GM18519 (cell line): Measurements from ENCODE around the gene ZBTB39.
"Not testable (repeated sequence)": the region's sequence is repeated elsewhere in the genome, so short reads cannot be mapped to it uniquely, and the experiment has no call there.

ENCODE experiments used
- ATAC-seq: cut with Tn5 transposase; IDR thresholded peaks from one replicate; pipeline ENCODE4 v1.9.1; 2021; ENCODE audit warnings: mild to moderate bottlenecking, moderate library complexity; ENCODE audit not compliant: unreplicated experiment, low FRiP score

ZBTB39 gene

DNA sequence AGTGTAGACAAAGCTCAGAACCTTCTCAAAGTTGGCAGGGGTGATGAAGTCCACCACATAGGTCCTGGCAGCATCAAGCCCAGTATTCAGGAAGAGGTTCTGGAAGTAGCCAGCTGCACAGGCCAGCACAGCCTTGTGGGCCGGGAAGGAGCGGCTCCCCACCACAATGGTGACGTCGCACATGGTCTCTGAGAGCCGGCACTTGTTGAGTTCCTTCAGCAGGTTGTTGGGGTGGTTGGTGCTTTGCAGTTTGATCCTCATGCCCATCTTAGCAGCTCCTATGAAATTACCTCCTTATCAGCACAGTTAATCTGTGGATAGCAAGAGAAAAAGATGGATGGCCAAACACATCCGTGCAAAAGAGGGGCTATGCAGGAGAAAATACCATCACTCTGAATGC lies 1.7 kb downstream of the ZBTB39 start:
- ATAC-seq: no peak

DNA sequence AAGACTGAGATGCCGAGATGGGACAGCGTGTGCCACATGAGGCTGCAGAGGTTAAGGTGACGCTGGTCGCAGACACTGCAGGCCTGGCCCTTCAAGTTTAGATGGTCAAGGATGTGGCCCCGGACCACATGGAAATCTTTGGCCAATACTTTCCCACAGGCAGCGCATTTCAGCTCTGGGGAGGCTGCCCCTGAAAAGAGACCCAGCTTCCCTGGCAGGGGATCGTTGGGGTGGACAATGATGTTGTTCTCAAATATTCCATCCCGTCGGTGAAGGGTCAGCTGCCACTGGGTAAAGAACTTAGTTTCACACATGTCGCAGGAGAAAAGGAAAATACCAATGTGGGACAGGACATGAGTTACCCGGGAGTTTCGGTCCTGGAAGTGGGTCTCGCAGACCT lies 3.0 kb downstream of the ZBTB39 start:
- ATAC-seq: no peak

DNA sequence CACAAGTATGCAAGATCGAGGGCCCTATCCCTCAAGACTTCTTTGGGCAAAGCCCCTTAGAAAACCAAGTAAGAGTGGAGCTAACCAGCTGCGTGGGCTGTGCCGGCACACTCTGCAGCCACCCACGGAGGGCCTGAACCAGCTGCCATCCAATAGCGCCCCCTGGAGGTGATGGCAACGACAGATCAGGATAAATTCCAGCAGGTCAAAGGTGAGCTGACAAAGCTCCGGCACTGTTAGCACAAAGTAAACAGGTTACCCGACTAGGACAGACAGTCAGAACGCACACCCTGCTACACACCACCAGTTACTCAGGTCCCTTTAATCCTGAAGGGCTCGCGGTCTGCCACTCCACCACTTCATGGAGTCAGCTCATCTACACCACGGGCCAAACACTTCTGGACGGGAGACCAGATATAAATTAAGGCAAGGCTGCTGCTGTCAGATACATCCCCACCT lies 4.9 kb downstream of the ZBTB39 start:
- no peak for ATAC-seq

DNA sequence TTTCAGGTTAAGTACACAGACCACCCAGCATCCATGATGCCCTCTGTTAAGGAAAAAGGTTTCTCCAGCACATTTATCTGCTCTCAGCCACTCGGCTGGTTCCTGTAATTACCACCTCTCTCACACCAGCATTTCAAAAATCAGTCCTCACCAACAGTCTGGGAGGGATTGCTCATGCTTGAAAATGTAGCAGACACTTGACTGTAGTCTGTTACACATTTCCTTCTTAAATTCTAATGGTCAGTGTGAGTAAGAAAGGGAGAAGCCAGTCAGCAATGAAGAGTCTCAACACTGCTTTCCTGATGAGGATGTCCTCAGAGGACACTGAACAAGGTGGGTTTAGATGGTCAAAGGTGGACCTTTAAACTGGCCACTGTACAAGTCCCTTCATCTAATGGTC lies 6.0 kb downstream of the ZBTB39 start:
- no peak for ATAC-seq

DNA sequence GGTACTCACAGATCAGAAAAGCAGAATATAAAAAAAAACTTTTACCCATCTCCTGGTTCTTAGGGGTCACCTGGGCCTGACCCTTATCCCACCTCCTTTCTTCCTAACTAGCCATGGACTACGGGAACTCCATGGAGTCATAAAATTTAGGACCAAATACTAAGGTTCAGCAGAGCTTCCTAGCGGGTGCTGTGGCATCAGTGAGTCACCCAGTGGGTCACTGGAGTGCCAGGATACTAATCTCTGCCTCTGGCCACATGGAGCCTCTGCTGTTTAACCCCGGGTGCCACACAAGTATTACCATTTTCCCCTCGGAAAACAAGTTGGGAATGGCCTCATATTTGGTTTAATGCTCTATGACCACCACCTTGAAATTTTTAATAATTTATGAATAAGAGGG lies 6.9 kb downstream of the ZBTB39 start:
- ATAC-seq: no peak

DNA sequence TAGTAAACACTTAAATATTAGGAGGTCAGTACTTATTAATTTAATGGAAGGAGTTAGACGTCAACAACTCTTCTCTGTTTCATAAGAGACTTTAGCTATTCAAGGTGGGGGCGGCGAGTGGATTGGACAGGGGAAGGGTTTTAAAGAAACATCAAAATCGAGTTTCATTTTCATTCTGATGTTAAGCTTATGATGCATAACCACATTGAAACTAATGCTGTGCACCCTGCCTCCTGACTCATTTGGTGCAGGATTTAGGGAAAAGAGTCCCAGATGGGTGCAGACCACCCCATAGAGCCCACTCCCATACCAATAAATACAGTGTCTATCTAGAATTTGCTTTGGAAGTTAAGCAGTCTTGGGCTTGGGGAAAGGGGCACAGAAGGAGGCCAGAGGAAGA lies 7.4 kb downstream of the ZBTB39 start:
- ATAC-seq: no peak

DNA sequence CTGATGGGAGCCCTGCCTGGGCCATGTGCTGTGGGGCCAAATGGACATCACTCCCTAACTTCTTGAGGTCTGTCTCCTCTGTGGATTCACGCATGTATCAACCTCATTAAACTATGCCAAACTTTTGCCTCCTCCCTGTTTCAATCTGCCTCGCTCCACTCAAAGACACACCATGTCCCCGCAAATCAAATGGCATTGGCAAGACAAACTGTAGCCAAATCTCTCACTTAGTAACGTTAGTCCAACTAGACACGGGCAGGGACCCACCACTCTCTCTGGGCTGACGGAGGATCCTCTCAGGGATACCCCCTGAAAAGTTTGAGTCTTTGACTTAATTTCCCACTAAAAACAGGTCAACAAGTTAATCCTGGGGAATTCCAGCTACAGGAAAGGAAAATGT lies 8.0 kb downstream of the ZBTB39 start:
- no peak for ATAC-seq

DNA sequence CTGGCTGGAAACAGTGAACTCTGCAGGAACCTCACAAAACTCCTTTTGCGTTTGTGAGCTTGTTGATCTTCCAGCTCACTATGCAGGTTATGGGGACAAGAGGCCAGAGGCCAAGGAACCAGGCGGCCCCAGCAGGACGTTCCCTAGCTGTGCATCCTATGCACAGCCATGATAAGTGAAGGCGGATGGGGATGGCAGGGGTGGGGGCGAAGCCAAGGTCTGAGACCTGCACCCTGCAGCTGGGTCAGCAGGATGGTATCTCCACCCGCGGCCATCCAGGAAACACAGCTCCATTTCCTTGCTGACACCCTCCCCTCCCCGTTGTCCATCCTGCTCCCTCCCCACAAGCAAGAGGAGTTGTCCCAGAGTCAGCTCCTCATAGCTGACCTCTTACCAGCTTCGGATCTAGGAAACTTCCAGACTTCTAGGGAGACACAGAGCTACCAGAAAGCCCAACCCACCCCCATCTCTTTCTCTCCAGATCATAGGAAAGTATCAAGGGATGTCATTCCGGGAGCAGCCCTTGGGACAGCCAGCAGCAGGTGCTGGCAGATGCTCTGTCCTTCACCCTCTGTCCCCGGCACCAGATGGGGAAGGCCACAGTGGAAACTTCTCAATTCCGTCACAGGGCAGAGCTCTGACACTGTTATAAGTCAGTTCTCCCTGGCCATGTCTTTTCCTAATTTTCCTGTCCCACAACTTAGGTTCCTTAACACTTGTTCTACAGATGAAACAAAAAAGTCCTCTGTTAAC lies 9.4 kb downstream of the ZBTB39 start:
- no peak for ATAC-seq

DNA sequence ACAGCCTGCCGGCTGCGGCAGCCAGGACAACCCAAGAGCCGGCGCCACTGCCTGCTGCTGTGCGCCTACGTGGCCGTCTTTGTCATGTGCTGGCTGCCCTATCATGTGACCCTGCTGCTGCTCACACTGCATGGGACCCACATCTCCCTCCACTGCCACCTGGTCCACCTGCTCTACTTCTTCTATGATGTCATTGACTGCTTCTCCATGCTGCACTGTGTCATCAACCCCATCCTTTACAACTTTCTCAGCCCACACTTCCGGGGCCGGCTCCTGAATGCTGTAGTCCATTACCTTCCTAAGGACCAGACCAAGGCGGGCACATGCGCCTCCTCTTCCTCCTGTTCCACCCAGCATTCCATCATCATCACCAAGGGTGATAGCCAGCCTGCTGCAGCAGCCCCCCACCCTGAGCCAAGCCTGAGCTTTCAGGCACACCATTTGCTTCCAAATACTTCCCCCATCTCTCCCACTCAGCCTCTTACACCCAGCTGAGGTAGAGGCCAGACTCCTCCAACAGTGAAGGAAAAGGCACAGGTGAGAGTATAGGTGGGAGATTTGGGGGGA lies 10.3 kb downstream of the ZBTB39 start:
- no peak for ATAC-seq

DNA sequence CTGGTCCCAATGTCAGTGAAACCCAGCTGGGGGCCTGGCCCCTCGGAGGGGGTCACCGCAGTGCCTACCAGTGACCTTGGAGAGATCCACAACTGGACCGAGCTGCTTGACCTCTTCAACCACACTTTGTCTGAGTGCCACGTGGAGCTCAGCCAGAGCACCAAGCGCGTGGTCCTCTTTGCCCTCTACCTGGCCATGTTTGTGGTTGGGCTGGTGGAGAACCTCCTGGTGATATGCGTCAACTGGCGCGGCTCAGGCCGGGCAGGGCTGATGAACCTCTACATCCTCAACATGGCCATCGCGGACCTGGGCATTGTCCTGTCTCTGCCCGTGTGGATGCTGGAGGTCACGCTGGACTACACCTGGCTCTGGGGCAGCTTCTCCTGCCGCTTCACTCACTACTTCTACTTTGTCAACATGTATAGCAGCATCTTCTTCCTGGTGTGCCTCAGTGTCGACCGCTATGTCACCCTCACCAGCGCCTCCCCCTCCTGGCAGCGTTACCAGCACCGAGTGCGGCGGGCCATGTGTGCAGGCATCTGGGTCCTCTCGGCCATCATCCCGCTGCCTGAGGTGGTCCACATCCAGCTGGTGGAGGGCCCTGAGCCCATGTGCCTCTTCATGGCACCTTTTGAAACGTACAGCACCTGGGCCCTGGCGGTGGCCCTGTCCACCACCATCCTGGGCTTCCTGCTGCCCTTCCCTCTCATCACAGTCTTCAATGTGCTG lies 11.0 kb downstream of the ZBTB39 start:
- ATAC-seq: no peak

DNA sequence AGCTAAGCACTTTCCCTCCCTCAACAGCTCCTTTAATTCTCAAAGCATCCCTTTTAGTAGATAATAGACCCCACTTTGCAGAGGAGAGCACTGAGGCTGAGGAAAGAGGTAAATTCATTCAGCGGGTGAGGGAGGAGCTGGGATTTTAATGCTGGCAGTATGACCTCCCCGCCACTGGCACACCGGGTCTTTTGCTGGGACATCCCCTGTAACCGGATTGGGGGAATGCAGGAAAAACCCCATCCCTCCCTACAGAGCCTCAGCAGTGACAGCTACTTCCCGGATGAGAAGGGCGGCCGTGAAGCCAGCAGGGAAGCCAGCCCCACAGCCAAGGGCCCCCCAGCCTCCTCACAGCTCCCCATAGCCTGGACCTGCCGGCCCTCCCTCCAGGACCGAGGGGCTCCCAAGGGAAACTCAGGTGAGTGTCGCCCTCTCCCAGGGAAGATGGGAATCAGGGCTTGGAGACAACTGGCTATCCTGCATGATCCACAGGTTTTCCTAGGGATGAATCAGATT lies 12.1 kb downstream of the ZBTB39 start:
- no peak for ATAC-seq

DNA sequence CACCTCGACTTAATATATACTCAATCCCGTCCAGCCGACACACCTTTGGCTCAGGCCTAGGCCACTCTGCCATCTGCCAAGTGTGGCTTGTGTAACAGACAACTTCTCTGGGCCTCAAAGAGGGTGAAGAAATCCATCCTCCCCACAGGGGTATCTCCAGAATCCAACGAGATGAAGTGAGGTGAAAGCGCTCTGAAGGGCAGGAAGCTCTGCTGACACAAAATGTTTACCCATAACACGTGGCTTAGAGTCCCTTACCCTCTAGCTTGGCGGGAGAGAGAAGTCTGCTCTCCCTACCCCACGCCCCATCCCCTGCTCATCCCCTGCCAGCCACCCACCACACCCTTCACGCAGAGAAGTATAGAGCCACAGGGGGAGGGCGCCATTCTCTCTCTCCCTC lies 13.0 kb downstream of the ZBTB39 start:
- no peak for ATAC-seq

DNA sequence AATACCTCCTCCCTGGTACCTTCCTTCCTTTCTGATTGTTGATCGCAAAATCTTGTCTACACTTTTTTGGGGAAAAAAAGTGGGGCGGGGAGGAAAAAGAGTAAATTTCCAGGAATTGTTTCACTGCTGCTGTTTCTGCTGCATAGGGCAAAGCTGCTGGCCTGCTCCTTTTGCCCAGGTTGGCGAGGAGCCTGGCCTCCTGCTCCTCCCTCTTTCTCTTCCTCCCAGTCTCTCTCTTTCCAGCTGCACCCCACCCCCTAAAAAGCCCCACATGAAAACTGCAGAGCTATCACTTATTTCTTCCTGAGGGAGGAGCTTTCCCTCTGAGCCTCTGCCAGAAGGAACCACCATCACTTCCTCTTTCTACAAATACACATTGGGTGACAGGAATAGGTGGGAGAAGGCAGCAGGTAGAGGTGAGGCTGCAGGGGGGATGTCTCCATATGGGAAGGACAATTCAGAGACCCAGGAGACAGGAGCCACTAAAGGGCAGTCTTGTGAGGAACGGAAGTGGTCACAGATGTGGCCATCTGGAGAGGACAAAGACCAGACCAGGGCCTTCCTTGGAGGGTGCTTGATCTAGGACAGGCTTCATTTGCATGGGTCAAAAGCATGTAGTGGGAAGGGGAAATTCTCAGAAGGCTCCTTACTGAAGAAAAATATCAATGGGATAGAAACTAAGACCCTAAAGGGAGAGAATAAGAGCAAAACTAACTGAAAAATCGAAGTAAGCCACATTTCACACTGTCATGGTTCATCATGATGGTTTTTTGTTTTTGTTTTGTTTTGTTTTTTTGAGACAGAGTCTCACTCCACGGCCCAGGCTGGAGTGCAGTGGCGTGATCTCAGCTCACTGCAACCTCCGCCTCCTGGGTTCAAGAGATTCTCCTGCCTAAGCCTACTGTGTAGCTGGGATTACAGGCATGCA lies 14.8 kb downstream of the ZBTB39 start:
- ATAC-seq: no peak

DNA sequence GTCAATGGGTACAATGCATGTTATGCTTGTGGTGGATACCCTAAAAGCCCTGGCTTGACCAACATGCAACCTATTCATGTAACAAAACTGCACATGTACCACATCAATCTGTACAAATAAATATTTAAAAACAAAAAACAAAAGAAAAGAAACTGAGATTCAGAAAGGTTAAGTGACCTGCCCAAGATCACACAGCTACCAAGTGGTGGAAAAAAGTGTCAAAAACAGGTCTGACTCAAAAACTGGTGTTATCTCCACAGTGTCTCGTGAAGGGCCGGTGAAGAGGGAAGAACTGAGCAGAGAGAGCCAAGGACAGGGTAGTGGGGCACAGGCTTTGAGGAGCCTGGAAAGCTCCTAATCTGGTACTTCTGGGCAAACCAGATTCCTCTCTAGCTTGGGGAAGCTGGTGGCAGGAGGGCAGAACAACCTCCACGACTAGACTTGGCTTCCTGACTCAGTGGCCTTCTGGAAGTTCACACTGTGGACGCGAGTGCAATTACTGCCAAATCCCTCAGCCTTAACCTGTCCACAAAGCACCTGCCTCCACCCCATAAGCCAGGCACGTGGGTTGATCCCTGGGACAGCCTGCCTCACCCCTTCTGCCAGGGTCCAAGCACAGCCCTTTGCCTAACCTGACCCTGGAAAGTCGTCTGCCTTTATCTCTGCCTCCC lies 15.6 kb downstream of the ZBTB39 start:
- no peak for ATAC-seq

DNA sequence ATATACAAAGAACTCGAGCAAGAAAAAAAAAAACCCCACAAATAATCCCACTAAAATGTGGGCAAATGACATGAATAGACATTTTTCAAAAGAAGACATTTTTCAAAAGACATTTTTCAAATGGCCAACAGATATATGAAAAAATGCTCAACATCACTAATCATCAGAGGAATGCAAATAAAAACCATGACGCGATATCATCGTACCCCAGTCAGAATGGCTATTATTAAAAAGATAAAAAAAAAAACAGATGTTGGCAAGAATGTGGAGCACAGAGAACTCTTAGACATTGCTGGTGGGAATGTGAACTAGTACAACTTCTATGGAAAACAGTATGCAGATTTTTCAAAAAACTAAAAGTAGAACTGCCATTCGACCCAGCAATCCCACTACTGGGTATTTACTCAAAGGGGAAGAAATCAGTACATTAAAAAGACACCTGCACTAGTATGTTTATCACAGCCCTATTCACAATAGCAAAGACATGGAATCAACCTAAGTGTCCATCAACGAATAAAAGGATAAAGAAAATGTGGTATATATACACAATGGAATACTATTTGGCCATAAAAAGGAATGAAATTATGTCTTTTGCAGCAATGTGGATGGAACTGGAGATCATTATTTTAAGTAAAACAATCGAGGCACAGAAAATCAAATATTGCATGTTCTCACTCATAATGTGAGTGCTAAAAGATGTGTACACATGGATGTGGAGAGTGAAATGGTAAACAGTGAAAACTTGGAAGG lies 16.3 kb downstream of the ZBTB39 start:
- ATAC-seq: no peak

DNA sequence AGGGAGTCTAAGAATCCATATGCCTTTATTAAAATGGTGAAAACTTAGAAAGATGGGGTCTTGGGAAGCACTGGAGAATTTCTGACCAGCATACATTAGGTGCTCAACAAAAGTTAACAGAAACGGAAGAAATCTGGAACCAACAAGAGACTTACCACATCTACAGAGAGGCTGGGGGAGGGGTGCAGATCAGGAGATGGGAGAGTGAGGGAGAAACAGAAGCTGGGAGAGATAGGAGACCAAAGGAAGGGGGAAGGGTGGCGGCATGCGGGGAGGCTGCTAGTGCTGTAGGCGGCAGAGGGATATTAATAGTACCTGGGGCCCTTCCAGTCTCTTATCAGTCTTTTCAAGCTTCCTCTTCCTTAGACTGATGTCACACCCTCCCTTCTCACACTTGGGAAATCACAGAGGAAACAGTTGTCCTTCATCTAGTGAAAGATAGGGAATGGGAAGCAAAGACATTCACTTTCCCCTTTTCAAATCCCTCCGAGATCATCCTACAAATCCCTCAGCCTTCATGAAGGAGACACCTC lies 18.1 kb downstream of the ZBTB39 start:
- ATAC-seq: no peak

DNA sequence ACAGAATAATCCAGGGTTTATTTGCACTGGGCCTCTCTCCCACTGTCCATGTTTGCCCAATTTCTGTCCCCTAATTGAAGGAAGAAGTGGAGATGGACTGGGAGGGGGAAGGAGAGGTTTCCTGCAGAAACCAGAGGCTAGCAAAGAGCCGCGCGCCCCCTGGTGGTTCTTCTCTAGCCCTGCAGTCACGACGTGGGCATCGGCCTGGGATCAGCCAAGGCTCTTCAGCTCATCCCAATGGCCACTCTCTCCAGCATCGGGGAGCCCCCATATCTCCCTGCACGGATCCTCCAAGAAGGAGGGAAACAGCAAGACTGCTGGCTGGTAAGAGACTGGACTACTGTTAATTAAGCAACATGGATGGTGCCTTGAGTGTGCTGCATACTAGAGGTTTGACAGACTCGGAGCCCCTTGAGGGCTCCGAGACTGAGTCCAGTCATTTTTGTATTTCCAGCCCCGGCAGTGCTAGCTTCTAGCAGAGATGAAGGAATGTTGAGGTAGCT lies 18.7 kb downstream of the ZBTB39 start:
- no peak for ATAC-seq

DNA sequence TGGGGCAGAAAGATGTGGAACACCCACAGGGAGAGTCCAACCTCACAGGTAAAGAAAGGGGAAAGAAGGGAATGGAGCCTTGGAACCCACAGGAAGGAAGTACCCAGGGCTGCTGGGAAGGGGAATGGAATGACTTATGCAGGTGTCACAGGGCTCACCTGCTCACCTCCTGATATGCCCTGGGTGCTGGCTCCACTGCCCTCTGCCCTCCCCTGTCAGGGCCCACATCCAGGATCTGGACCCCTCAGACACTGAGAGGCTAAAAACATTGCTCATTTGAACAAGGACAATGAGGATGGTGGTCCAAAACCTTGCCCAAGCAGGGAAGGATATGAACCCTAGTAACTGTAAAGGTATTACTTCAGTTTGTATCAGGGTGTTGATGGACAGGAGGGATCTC lies 19.3 kb downstream of the ZBTB39 start:
- no peak for ATAC-seq

DNA sequence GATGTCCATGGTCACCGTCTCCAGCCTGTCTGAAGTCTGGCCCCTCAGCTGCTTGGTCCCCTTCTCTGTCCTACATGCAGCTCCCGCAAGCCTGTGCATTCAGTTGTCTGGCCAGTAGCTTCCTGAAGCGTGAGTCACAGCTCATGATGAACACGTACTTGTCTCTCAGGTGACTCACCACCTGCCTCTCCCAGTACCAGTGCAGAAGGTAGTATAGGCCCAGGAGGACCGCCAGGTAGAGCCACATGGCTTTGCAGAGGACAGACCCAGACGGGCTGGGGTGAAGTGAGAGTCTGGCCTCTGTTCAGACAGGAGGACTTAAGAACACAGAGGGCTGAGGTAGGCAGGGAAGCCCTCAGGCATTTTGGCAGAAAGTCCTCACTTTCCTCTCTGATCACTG lies 20.6 kb downstream of the ZBTB39 start:
- ATAC-seq: not testable (repeated sequence)
